ENCODE data around the gene MGST2. TPM values are rescaled to one million over a fixed set of nuclear protein-coding genes. Genes with fewer than 3 reads are reported as not detected.
"Not testable (repeated sequence)": the region's sequence is repeated elsewhere in the genome, so short reads cannot be mapped to it uniquely, and the experiment has no call there.

The MGST2 gene
- total RNA-seq, 3 donors from 2014 or later: 64.3 to 134 (median 119) TPM

DNA sequence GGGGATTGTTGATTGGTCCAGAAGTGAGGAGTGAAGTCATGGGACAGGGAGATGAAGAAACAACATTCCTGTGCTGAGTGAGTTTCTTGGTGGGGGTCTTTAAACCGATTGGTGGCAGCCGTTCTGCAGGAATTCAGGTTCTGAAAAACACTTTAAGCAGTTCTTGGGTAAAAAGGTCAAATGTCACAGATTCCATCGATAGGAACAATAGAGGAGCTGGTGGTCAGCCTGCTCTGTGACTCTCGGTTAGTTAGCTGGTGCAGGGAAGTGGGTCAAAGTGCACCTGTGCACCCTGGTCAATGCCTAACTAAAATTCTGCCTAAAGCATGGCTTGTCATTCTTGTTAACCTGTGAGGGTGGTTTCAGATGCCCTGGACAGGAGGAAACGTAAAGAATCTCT, 34.6 kb upstream of the MGST2 start:
- Histone ChIP-seq H3K4me3 (no peak overlapping the region), H3K9me3 (no peaks in the 10 kb centered on the region), H3K4me1 (ENCODE audit: low read depth) (no peaks in the 10 kb centered on the region), H3K36me3 (ENCODE audit: low read depth) (no peaks in the 10 kb centered on the region)
- intact Hi-C loops (cut with DNase I, micrococcal nuclease): no loop called here
- DNase-seq (no peak), ATAC-seq (no peak)
- no peak for TF ChIP-seq CTCF (IDR thresholded peaks at IDR 0.05)

- Histone ChIP-seq H3K9me3 (no peaks in the 10 kb centered on the region), H3K4me1 (ENCODE audit: low read depth) (no peaks in the 10 kb centered on the region), H3K36me3 (ENCODE audit: low read depth) (no peaks in the 10 kb centered on the region), H3K4me3 (no peak overlapping the region)
- TF ChIP-seq CTCF (IDR thresholded peaks at IDR 0.05): no peak
- no peak for DNase-seq
- ATAC-seq: no peak
- intact Hi-C loops (cut with DNase I, micrococcal nuclease): no loop called here
Observed at GRCh38 chr4:139631791-139632190, 33.8 kb upstream of the MGST2 start.

- H3K4me1 ChIP-seq (ENCODE audit: low read depth); H3K9me3 ChIP-seq; H3K36me3 ChIP-seq (ENCODE audit: low read depth); DNase-seq; intact Hi-C loops (cut with DNase I, micrococcal nuclease); ATAC-seq; H3K4me3 ChIP-seq: not testable (repeated sequence)
Observed at GRCh38 chr4:139632739-139633138, 32.9 kb upstream of the MGST2 start.

DNA sequence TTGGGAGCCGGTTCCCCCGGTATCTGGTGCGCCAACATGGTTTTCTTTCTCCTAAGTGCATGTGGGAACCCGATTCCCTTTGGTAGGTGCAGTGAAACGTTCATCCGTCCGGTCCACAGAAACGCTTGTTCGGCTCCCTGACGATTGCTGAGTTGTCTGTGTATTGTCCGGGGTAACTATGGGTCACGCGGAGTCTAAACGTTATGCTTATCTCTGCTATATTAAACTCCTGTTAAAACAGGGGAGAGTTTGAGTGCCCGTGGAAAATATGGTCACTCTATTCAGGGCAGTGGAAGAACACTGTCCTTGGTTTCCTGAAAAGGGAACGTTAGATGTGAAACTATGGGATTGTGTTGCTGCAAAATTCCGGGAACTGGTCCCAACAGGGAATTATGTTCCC, 32.4 kb upstream of the MGST2 start:
- Histone ChIP-seq H3K36me3 (ENCODE audit: low read depth) (no peaks in the 10 kb centered on the region), H3K4me1 (ENCODE audit: low read depth) (no peaks in the 10 kb centered on the region), H3K4me3 (no peak overlapping the region), H3K9me3 (peaks cover 2% of the 10 kb centered on the region)
- TF ChIP-seq CTCF (IDR thresholded peaks at IDR 0.05): no peak
- intact Hi-C loops (cut with DNase I, micrococcal nuclease): no loop called here
- DNase-seq (no peak), ATAC-seq (no peak)

GRCh38 chr4:139633661-139634060, 32.0 kb upstream of the MGST2 start:
- H3K4me3 ChIP-seq: no peak overlapping the region
- peak in 1 of 3 donors; percentile 31 for DNase-seq
- peak; percentile 19 for TF ChIP-seq CTCF (IDR thresholded peaks at IDR 0.05)

DNA sequence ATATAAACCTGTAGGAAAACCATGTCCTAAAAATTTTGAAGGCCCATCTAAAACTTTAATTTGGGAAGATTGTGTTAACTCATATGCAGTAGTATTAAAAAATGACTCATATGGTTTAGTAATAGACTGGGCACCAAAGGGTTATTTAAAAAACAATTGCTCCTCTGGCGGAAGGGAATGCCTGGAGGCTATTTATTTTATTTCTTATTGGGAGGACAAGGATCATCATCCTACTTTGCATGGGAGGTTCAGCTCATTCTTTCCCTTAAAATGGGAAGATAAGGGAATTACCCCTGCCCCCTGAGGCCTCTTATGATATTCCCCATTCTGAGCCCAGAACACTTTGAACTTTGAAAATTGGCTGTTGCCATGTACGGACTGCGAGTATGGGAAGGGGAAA, 29.7 kb upstream of the MGST2 start:
- DNase-seq (no peak), ATAC-seq (no peak)
- no peaks in the 10 kb centered on the region for H3K36me3 ChIP-seq (ENCODE audit: low read depth)
- intact Hi-C loops (cut with DNase I, micrococcal nuclease): no loop called here
- H3K4me1 ChIP-seq (ENCODE audit: low read depth): no peaks in the 10 kb centered on the region
- peaks cover 12% of the 10 kb centered on the region for H3K9me3 ChIP-seq
- no peak for TF ChIP-seq CTCF (IDR thresholded peaks at IDR 0.05)
- H3K4me3 ChIP-seq: no peak overlapping the region

More at GRCh38 chr4:139633661-139634060, 32.0 kb upstream of the MGST2 start:
- H3K4me1 ChIP-seq (ENCODE audit: low read depth): no peaks in the 10 kb centered on the region
- peaks cover 7% of the 10 kb centered on the region for H3K9me3 ChIP-seq
- intact Hi-C loops (cut with DNase I, micrococcal nuclease): no loop called here
- ATAC-seq: peak; percentile 38
- no peaks in the 10 kb centered on the region for H3K36me3 ChIP-seq (ENCODE audit: low read depth)

DNA sequence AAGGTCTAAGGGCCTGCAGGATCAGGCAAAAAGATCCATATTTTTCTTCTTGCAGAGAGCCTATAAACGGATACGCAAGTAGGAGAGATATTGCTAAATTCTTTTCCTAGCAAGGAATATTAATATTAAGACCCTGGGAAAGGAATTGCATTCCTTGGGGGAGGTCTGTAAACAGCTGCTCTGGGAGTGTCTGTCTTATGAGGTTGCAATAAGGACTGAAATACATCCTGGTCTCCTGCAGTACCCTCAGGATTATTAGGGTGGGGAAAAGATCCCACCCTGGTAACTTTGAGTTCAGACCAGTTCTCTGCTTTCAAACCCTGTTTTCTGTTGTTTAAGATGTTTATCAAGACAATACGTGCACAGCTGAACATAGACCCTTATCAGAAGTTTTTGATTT, 27.3 kb upstream of the MGST2 start:
- H3K4me1 ChIP-seq (ENCODE audit: low read depth); DNase-seq; H3K4me3 ChIP-seq; H3K36me3 ChIP-seq (ENCODE audit: low read depth); intact Hi-C loops (cut with DNase I, micrococcal nuclease); ATAC-seq: not testable (repeated sequence)
- H3K9me3 ChIP-seq: peaks cover 12% of the 10 kb centered on the region
